Activated CD8-positive, alpha-beta T cell treated with anti-CD3 and anti-CD28 coated beads, Interleukin-2, amount 10 ng/mL, durations not matched to agents 7 days and 5 days (primary cell): ENCODE measurements around the gene SERGEF. TPM values are rescaled to one million over a fixed set of nuclear protein-coding genes. Genes with fewer than 3 reads are reported as not detected.

Source experiments
- ATAC-seq: fragments of 150-1000 bp; cut with Tn5 transposase; one replicate; pipeline ENCODE4 v1.10.0; 2021; ENCODE audit warnings: moderate library complexity
- CTCF ChIA-PET: fragments of 350-600 bp; sonication (Branson Sonifier 250); formaldehyde crosslinking; loops from one replicate; lab custom pipeline; 2021; ENCODE audit warnings: antibody characterized with exemption; lab: Charles Lee
- POLR2A ChIA-PET: fragments of 350-600 bp; sonication (Branson Sonifier 250); formaldehyde crosslinking; loops from one replicate; lab custom pipeline; 2021; ENCODE audit warnings: antibody characterized with exemption; lab: Charles Lee
- DNase-seq: peaks from one replicate; pipeline ENCODE4 v3.0.0-alpha.2; 2020
- H3K27ac Mint-ChIP-seq: one replicate; pipeline ENCODE4 v1.8.0; 2021; ENCODE audit warnings: mild to moderate bottlenecking, mixed read lengths
- H3K27me3 Mint-ChIP-seq: one replicate; pipeline ENCODE4 v1.8.0; 2021; ENCODE audit warnings: low read depth, mixed read lengths
- H3K36me3 Mint-ChIP-seq: one replicate; pipeline ENCODE4 v1.8.0; 2021; ENCODE audit warnings: low read depth, mixed read lengths
- H3K4me1 Mint-ChIP-seq: one replicate; pipeline ENCODE4 v1.8.0; 2021; ENCODE audit warnings: low read depth, mixed read lengths
- H3K4me3 Mint-ChIP-seq: one replicate; pipeline ENCODE4 v1.8.0; 2021; ENCODE audit warnings: mild to moderate bottlenecking, mixed read lengths
- H3K9me3 Mint-ChIP-seq: one replicate; pipeline ENCODE4 v1.8.0; 2022; ENCODE audit warnings: mixed read lengths; ENCODE audit not compliant: insufficient read depth
- total RNA-seq, 2 experiments: library from RNA; stranded (reverse); gene quantifications; one replicate each; pipeline ENCODE4 v1.2.3, GENCODE V29; 2021

SERGEF gene
- total RNA-seq, 2 experiments from 2014 or later: 31.9 to 35.4 TPM

DNA sequence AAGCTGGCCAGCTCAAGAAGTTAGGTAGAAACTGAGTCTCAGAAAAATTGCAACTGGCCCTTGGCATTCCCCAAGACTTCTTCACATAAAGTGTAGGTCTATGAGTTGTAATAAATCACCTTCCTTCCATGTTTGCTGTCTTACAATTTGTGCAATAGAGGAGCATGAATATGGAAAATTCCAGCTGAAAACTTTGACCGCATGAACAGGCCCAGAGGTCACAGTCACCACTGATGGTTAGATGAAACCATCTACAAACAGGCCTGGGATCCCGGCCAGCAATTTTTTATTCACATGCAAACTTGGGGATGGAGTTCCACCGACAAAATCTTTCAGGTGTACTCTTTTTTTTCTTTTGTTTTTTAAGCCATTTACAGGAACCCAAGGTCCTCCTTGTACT is 88.1 kb downstream of the SERGEF start:
- no peaks in the 10 kb centered on the region for H3K36me3 Mint-ChIP-seq
- ChIA-PET CTCF (no interaction called here), POLR2A (no interaction called here)
- H3K27me3 Mint-ChIP-seq: no peaks in the 10 kb centered on the region
- DNase-seq (no peak), ATAC-seq (no peak)
- no peak overlapping the region for H3K27ac Mint-ChIP-seq
- no peak overlapping the region for H3K4me3 Mint-ChIP-seq
- no peaks in the 10 kb centered on the region for H3K4me1 Mint-ChIP-seq
- H3K9me3 Mint-ChIP-seq: no peaks in the 10 kb centered on the region

DNA sequence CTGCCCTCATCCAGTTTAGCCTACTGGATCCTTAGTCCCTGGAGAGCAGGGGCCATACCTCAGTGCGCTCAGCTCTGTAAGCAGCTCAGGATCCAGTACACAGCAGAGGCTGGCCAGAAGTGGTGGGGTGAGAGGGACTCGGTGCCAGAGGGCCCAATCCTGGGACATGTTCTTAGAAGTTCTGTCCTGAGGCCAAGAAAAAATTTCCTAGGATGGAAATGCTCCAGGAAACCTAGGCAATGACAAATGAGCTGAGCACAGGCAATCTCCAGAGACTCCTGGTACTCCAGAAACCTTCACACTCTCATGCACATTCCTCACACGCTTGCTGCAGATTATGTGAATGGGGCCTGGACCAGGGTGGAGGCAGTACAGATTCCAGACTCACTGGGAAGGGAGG is 89.6 kb downstream of the SERGEF start:
- ChIA-PET CTCF (no interaction called here), POLR2A (no interaction called here)
- Mint-ChIP-seq H3K4me3 (no peak overlapping the region), H3K27me3 (no peaks in the 10 kb centered on the region), H3K9me3 (no peaks in the 10 kb centered on the region), H3K27ac (no peak overlapping the region), H3K4me1 (no peaks in the 10 kb centered on the region), H3K36me3 (no peaks in the 10 kb centered on the region)
- ATAC-seq (no peak), DNase-seq (no peak)

DNA sequence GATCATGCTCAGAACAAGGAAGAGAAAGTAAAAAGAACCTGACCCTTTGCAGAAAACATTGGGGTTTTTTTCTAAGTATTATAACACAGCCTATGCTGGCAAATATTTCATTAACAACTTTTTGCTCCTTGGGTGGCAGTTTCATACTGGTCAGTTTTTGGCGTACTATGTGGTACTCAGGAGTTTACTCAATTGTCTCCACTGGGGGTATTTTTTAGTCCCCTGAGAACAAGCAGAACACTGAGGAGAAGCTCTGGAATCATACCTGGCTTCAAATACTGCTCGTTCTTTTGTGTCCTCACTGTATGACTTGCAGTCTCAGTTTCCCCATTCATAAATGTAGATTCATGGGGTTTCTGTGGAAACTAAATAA is 90.4 kb downstream of the SERGEF start:
- ChIA-PET CTCF (no interaction called here), POLR2A (no interaction called here)
- ATAC-seq: no peak

GRCh38 chr11:17921659-17922415 is 91.0 kb downstream of the SERGEF start:
- H3K4me1 Mint-ChIP-seq: no peaks in the 10 kb centered on the region
- DNase-seq (no peak), ATAC-seq (no peak)
- no peak overlapping the region for H3K4me3 Mint-ChIP-seq
- no peaks in the 10 kb centered on the region for H3K36me3 Mint-ChIP-seq
- no peaks in the 10 kb centered on the region for H3K27me3 Mint-ChIP-seq
- CTCF ChIA-PET: interaction anchor here (0.9 kb wide), 1 partner anchor 11 kb away, joined by 3 read pairs; no protein-coding TSS in a partner anchor
- no peak overlapping the region for H3K27ac Mint-ChIP-seq
- POLR2A ChIA-PET: no interaction called here
- no peaks in the 10 kb centered on the region for H3K9me3 Mint-ChIP-seq

More for the DNA sequence above, 90.4 kb downstream of the SERGEF start:
- no peak for DNase-seq
- Mint-ChIP-seq H3K36me3 (no peaks in the 10 kb centered on the region), H3K27me3 (no peaks in the 10 kb centered on the region), H3K4me3 (no peak overlapping the region), H3K9me3 (no peaks in the 10 kb centered on the region), H3K27ac (no peak overlapping the region), H3K4me1 (no peaks in the 10 kb centered on the region)

- H3K36me3 Mint-ChIP-seq: peaks cover 3% of the 10 kb centered on the region
- DNase-seq (no peak), ATAC-seq (no peak)
- ChIA-PET CTCF (no interaction called here), POLR2A (no interaction called here)
- H3K4me1 Mint-ChIP-seq: peaks cover 5% of the 10 kb centered on the region
- H3K27me3 Mint-ChIP-seq: no peaks in the 10 kb centered on the region
- no peak overlapping the region for H3K27ac Mint-ChIP-seq
- no peaks in the 10 kb centered on the region for H3K9me3 Mint-ChIP-seq
- H3K4me3 Mint-ChIP-seq: no peak overlapping the region
These were observed 94.7 kb downstream of the SERGEF start for GRCh38 chr11:17918049-17918605.

DNA sequence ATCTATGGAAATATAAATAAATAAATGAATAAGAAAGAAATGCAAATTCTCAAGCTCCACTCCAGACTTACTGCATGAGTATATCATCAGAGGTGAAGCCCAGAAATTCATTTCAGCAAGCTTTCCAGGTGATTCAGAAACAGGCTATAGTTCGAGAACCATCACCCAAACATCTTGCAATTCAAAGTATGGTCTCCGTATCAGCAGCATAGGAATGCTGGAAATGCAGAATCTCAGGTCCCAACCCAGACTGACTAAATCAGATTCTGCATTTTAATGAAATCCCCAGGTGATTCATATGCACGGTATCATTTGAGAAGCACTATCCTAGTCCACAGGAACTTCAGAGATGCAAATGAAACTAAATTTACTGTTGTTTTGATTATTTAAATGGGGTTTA is 95.3 kb downstream of the SERGEF start:
- Mint-ChIP-seq H3K27me3 (no peaks in the 10 kb centered on the region), H3K4me3 (no peak overlapping the region), H3K27ac (no peak overlapping the region), H3K4me1 (peaks cover 5% of the 10 kb centered on the region), H3K36me3 (peaks cover 3% of the 10 kb centered on the region), H3K9me3 (no peaks in the 10 kb centered on the region)
- POLR2A ChIA-PET: no interaction called here
- no peak for ATAC-seq
- no peak for DNase-seq
- CTCF ChIA-PET: no interaction called here

GRCh38 chr11:17915500-17916143 is 97.2 kb downstream of the SERGEF start:
- Mint-ChIP-seq H3K27me3 (no peaks in the 10 kb centered on the region), H3K9me3 (no peaks in the 10 kb centered on the region), H3K4me1 (peaks cover 5% of the 10 kb centered on the region), H3K27ac (no peak overlapping the region), H3K4me3 (no peak overlapping the region), H3K36me3 (peaks cover 3% of the 10 kb centered on the region)
- no peak for ATAC-seq
- DNase-seq: no peak
- ChIA-PET CTCF (no interaction called here), POLR2A (interaction anchor here (0.6 kb wide), 1 partner anchor 10 kb away, joined by 4 read pairs; no protein-coding TSS in a partner anchor)

- no peaks in the 10 kb centered on the region for H3K9me3 Mint-ChIP-seq
- ATAC-seq: no peak
- H3K36me3 Mint-ChIP-seq: peaks cover 3% of the 10 kb centered on the region
- ChIA-PET POLR2A (interaction anchor here (0.6 kb wide), 1 partner anchor 11 kb away, joined by 4 read pairs; no protein-coding TSS in a partner anchor), CTCF (no interaction called here)
- H3K4me3 Mint-ChIP-seq: no peak overlapping the region
- no peak overlapping the region for H3K27ac Mint-ChIP-seq
- H3K4me1 Mint-ChIP-seq: peaks cover 5% of the 10 kb centered on the region
- no peaks in the 10 kb centered on the region for H3K27me3 Mint-ChIP-seq
- no peak for DNase-seq
These were observed 97.9 kb downstream of the SERGEF start for GRCh38 chr11:17914957-17915356.

GRCh38 chr11:17907046-17907445 is 105.8 kb downstream of the SERGEF start:
- Mint-ChIP-seq H3K27ac (no peak overlapping the region), H3K4me3 (no peak overlapping the region), H3K27me3 (no peaks in the 10 kb centered on the region), H3K36me3 (no peaks in the 10 kb centered on the region), H3K4me1 (no peaks in the 10 kb centered on the region), H3K9me3 (no peaks in the 10 kb centered on the region)
- POLR2A ChIA-PET: interaction anchor here (0.6 kb wide), 1 partner anchor 22 kb away, joined by 6 read pairs; no protein-coding TSS in a partner anchor
- no peak for ATAC-seq
- DNase-seq: no peak
- CTCF ChIA-PET: no interaction called here

GRCh38 chr11:17906436-17906835 is 106.4 kb downstream of the SERGEF start:
- Mint-ChIP-seq H3K36me3 (no peaks in the 10 kb centered on the region), H3K4me1 (no peaks in the 10 kb centered on the region), H3K9me3 (no peaks in the 10 kb centered on the region), H3K27ac (no peak overlapping the region), H3K27me3 (no peaks in the 10 kb centered on the region), H3K4me3 (no peak overlapping the region)
- ChIA-PET CTCF (interaction anchor here (1.0 kb wide), 1 partner anchor 16 kb away, joined by 3 read pairs; no protein-coding TSS in a partner anchor), POLR2A (interaction anchor here (0.6 kb wide), 1 partner anchor 21 kb away, joined by 6 read pairs; no protein-coding TSS in a partner anchor)
- no peak for DNase-seq
- no peak for ATAC-seq

DNA sequence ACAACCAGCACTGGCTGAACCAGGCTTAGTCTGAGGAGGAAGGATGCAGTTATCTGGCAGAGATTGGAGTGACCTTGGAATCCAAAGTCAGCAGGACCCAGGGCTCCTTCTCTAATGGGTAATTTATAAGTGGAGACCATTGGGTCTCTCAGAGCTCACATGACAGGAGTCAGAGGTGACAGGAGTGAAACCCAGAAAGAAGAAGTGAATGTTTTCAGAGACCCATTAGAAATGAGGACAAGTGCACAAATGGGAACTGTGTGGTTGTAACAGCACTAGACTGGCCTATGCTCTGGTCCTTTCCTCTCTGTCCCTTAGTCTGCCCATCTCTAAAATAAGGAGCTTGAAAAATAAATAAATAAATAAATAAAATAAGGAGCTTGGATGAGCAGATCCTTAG is 107.4 kb downstream of the SERGEF start:
- DNase-seq: no peak
- no peaks in the 10 kb centered on the region for H3K27me3 Mint-ChIP-seq
- H3K4me1 Mint-ChIP-seq: no peaks in the 10 kb centered on the region
- H3K4me3 Mint-ChIP-seq: no peak overlapping the region
- ATAC-seq: no peak
- POLR2A ChIA-PET: no interaction called here
- H3K27ac Mint-ChIP-seq: no peak overlapping the region
- no peaks in the 10 kb centered on the region for H3K9me3 Mint-ChIP-seq
- CTCF ChIA-PET: interaction anchor here (0.8 to 1.0 kb wide), 2 partner anchors 15 to 307 kb away, joined by 3 read pairs; no protein-coding TSS in a partner anchor
- no peaks in the 10 kb centered on the region for H3K36me3 Mint-ChIP-seq

DNA sequence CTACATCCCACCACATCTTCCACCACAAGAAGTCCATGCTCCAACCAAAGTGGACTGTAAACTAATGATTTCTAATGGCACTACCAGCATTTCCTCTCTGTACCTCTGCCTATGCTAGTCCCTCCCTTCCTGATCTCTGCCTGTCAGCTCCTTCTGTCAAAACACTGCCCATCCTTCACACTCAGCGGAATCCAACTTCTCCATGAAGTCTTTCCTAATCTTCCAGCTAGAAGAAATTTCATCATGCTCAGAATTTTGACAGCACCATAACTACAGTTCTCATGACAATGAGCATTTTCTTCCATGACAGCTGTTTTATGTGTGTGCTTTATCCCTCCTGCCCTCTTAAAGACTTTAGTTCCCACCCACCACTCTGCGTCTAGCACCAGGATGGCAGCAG is 111.4 kb downstream of the SERGEF start:
- Mint-ChIP-seq H3K4me3 (no peak overlapping the region), H3K9me3 (no peaks in the 10 kb centered on the region), H3K4me1 (no peaks in the 10 kb centered on the region), H3K36me3 (no peaks in the 10 kb centered on the region), H3K27ac (no peak overlapping the region), H3K27me3 (no peaks in the 10 kb centered on the region)
- POLR2A ChIA-PET: no interaction called here
- ATAC-seq (no peak), DNase-seq (no peak)
- CTCF ChIA-PET: no interaction called here
